ENCODE data around the gene NDUFAF3.

Gene NDUFAF3

DNA sequence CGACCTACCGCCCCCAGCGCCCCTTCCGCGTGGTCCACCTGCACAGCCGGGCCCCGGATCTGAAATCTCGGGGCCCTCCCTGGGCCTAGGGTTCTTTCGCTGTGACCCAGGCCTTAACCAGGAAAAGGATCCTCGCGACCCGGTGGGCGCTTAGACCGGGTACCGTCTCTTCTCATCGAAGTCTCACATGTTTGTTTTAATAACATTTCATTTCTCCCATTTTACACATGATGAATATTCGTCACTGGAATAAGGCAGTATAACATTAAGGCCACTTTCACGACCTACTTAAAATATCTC lies 3.3 kb upstream of the NDUFAF3 start:
- no peak overlapping the region for H3K23ac ChIP-seq (ENCODE audit: low read length)
- peaks cover 18% of the 10 kb centered on the region for H3K79me1 ChIP-seq (ENCODE audit: low read length)
- H2AK5ac ChIP-seq (ENCODE audit: low read length), result no peak overlapping the region
- no peak overlapping the region for H4K5ac ChIP-seq (ENCODE audit: low read length)
- H3K9ac ChIP-seq (ENCODE audit: low read length), result peak overlapping the region; percentile 63
- no peak overlapping the region for H2BK120ac ChIP-seq (ENCODE audit: low read depth, low read length)
- peaks cover 12% of the 10 kb centered on the region for H3K36me3 ChIP-seq (ENCODE audit: control insufficient read depth, insufficient read depth, low read length)
- peak overlapping the region; percentile 63 for H3K4me3 ChIP-seq (ENCODE audit: low read length)
- H3K4ac ChIP-seq (ENCODE audit: low read depth, low read length), result no peak overlapping the region
- H3K27me3 ChIP-seq (ENCODE audit: insufficient read depth, low read length, poor library complexity), result no peaks in the 10 kb centered on the region
- H2BK15ac ChIP-seq (replicated peaks; ENCODE audit: low read depth), result no peak overlapping the region
- peaks cover 16% of the 10 kb centered on the region for H3K79me2 ChIP-seq (ENCODE audit: control insufficient read depth, insufficient read depth, low read length)
- WGBS (ENCODE audit: extremely low coverage, insufficient coverage, low lambda C conversion rate), result no CpG with 5 or more reads among the region's 18 CpGs
- peak overlapping the region; percentile 76 for H3K56ac ChIP-seq (ENCODE audit: low read length)
- H3K4me1 ChIP-seq (ENCODE audit: control insufficient read depth, low read depth, low read length), result peaks cover 9% of the 10 kb centered on the region
- no peak for DNase-seq
- no peak overlapping the region for H4K8ac ChIP-seq (ENCODE audit: low read depth, low read length)
- H3K4me2 ChIP-seq (ENCODE audit: low read length), result peak overlapping the region; percentile 40
- no peak overlapping the region for H2BK5ac ChIP-seq (ENCODE audit: low read length)
- no peak overlapping the region for H3K27ac ChIP-seq (ENCODE audit: low read depth, low read length)
- H3K18ac ChIP-seq (ENCODE audit: low read length), result no peak overlapping the region

DNA sequence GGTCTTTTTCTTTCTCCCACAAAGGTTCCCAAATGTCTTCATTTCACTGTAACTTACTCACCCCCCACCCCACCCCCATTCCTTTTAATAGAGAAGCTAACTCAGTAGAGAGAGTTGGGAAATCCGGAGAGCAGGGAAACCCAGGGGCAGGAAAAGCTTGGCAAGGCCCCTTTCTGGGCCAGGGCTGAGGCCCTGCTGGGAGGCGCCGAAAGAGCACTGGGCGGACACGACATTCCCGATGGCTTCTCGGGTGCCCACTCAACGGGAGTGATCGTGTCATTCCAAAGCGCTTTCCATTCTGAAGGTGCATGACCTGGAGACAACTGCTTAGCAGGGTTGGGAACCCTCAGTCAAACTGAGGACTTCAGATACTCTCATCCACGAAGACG lies 2.0 kb upstream of the NDUFAF3 start:
- H4K8ac ChIP-seq (ENCODE audit: low read depth, low read length), result no peak overlapping the region
- no peak overlapping the region for H2BK120ac ChIP-seq (ENCODE audit: low read depth, low read length)
- no peak overlapping the region for H3K27ac ChIP-seq (ENCODE audit: low read depth, low read length)
- no peaks in the 10 kb centered on the region for H3K27me3 ChIP-seq (ENCODE audit: insufficient read depth, low read length, poor library complexity)
- peak overlapping the region; percentile 79 for H3K4me3 ChIP-seq (ENCODE audit: low read length)
- H3K4me2 ChIP-seq (ENCODE audit: low read length), result peak overlapping the region; percentile 97
- peak overlapping the region; percentile 96 for H3K9ac ChIP-seq (ENCODE audit: low read length)
- peaks cover 11% of the 10 kb centered on the region for H3K79me1 ChIP-seq (ENCODE audit: low read length)
- H4K5ac ChIP-seq (ENCODE audit: low read length), result no peak overlapping the region
- H2AK5ac ChIP-seq (ENCODE audit: low read length), result no peak overlapping the region
- H3K4ac ChIP-seq (ENCODE audit: low read depth, low read length), result no peak overlapping the region
- no peak for DNase-seq
- peaks cover 9% of the 10 kb centered on the region for H3K4me1 ChIP-seq (ENCODE audit: control insufficient read depth, low read depth, low read length)
- WGBS (ENCODE audit: extremely low coverage, insufficient coverage, low lambda C conversion rate), result no CpG with 5 or more reads among the region's 12 CpGs
- H3K36me3 ChIP-seq (ENCODE audit: control insufficient read depth, insufficient read depth, low read length), result peaks cover 13% of the 10 kb centered on the region
- H3K18ac ChIP-seq (ENCODE audit: low read length), result no peak overlapping the region
- no peak overlapping the region for H2BK15ac ChIP-seq (replicated peaks; ENCODE audit: low read depth)
- peak overlapping the region; percentile 98 for H3K56ac ChIP-seq (ENCODE audit: low read length)
- H3K23ac ChIP-seq (ENCODE audit: low read length), result no peak overlapping the region
- H2BK5ac ChIP-seq (ENCODE audit: low read length), result no peak overlapping the region
- peaks cover 16% of the 10 kb centered on the region for H3K79me2 ChIP-seq (ENCODE audit: control insufficient read depth, insufficient read depth, low read length)

DNA sequence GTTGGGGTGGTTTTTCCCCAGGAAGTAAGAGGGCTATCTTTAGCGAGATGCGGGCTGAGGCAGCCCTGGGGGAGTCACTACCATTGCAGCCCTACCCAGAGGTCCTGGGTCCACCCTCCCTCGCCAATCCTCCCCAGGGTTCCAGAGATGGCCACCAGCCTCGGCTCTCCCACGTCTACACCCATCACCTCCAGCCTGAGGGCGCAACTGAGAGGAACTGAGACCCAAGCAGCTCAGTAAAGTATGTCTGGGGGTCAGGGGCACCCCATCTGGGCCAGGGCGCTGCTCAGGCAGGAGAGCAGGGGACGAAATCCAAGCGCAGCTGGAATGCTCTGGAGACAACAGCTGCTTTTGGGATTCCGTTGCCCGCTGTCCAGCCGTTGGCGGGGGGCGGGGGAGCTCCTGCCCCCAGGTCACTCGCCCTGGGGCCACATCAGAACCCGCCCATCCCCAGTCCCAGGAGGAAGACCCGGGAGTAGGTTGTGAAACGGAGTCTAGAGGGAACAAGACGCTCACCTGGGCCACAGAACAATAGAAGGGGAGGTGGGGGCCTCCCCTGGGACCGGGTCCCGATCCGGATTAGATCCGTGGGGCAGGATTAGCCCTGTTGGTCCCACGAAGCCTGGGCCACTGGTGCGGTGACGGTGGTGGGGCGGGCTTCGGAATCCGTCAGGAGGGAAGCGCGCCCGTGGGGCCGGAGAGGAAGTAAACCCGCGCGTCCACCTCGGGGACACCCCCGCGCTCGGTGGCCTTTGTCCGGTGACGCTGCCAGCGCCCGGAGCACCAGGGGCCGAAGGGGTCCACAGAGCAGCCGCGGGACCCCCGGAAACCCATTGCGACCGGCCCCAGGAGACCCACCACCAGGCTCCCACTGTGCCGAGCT lies 1.4 kb upstream of the NDUFAF3 start:
- H3K18ac ChIP-seq (ENCODE audit: low read length), result peak overlapping the region; percentile 69
- peak overlapping the region; percentile 88 for H3K4ac ChIP-seq (ENCODE audit: low read depth, low read length)
- H2BK15ac ChIP-seq (replicated peaks; ENCODE audit: low read depth), result no peak overlapping the region
- peak; percentile 60 for DNase-seq
- peak overlapping the region; percentile 63 for H3K27ac ChIP-seq (ENCODE audit: low read depth, low read length)
- no peak overlapping the region for H4K5ac ChIP-seq (ENCODE audit: low read length)
- H3K4me2 ChIP-seq (ENCODE audit: low read length), result peak overlapping the region; percentile 97
- H4K8ac ChIP-seq (ENCODE audit: low read depth, low read length), result no peak overlapping the region
- H3K79me2 ChIP-seq (ENCODE audit: control insufficient read depth, insufficient read depth, low read length), result peaks cover 16% of the 10 kb centered on the region
- H3K9ac ChIP-seq (ENCODE audit: low read length), result peak overlapping the region; percentile 96
- H3K56ac ChIP-seq (ENCODE audit: low read length), result peak overlapping the region; percentile 98
- H2BK5ac ChIP-seq (ENCODE audit: low read length), result no peak overlapping the region
- no CpG with 5 or more reads among the region's 51 CpGs for WGBS (ENCODE audit: extremely low coverage, insufficient coverage, low lambda C conversion rate)
- H3K36me3 ChIP-seq (ENCODE audit: control insufficient read depth, insufficient read depth, low read length), result peaks cover 13% of the 10 kb centered on the region
- peak overlapping the region; percentile 97 for H3K23ac ChIP-seq (ENCODE audit: low read length)
- no peaks in the 10 kb centered on the region for H3K27me3 ChIP-seq (ENCODE audit: insufficient read depth, low read length, poor library complexity)
- peaks cover 11% of the 10 kb centered on the region for H3K79me1 ChIP-seq (ENCODE audit: low read length)
- H3K4me3 ChIP-seq (ENCODE audit: low read length), result peak overlapping the region; percentile 79
- H2AK5ac ChIP-seq (ENCODE audit: low read length), result peak overlapping the region; percentile 51
- H3K4me1 ChIP-seq (ENCODE audit: control insufficient read depth, low read depth, low read length), result peaks cover 9% of the 10 kb centered on the region
- H2BK120ac ChIP-seq (ENCODE audit: low read depth, low read length), result no peak overlapping the region

DNA sequence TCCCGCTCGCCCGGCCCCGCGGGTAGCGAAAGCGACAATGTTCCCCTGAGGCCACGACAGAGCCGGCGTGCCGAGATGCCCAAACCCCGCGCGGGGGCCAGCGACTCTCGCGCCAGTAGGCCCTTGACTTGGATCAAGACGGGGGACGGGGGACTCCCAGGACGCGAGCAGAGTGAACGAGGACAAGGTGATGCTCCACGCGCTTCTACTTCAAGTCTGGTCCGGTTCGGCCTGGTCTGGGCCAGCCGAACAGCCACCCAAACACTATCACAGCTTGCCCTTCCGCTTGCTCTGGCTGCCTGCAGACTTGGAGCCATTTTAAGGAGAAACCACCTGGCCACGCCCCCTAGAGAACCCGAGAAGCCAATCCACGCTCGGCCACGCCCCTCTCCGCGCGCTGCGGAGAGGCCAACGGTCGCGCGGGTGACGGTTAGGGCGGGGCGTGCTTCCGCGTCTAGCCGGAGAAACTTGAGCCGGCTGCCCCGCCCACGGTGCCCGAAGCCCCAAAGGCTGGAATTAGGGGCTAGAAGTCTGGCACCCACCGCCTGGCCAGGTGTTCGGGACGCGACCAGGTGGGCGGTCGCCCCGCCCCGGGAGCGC lies 608 bp upstream of the NDUFAF3 start:
- no peak overlapping the region for H4K5ac ChIP-seq (ENCODE audit: low read length)
- peaks cover 11% of the 10 kb centered on the region for H3K79me1 ChIP-seq (ENCODE audit: low read length)
- H3K23ac ChIP-seq (ENCODE audit: low read length), result peak overlapping the region; percentile 97
- H3K79me2 ChIP-seq (ENCODE audit: control insufficient read depth, insufficient read depth, low read length), result peaks cover 16% of the 10 kb centered on the region
- no CpG with 5 or more reads among the region's 60 CpGs for WGBS (ENCODE audit: extremely low coverage, insufficient coverage, low lambda C conversion rate)
- peak overlapping the region; percentile 100 for H3K9ac ChIP-seq (ENCODE audit: low read length)
- no peaks in the 10 kb centered on the region for H3K27me3 ChIP-seq (ENCODE audit: insufficient read depth, low read length, poor library complexity)
- H2AK5ac ChIP-seq (ENCODE audit: low read length), result no peak overlapping the region
- peak overlapping the region; percentile 97 for H3K4me3 ChIP-seq (ENCODE audit: low read length)
- DNase-seq, result peak; percentile 98
- H3K27ac ChIP-seq (ENCODE audit: low read depth, low read length), result peak overlapping the region; percentile 95
- H3K4ac ChIP-seq (ENCODE audit: low read depth, low read length), result peak overlapping the region; percentile 88
- H3K4me2 ChIP-seq (ENCODE audit: low read length), result peak overlapping the region; percentile 97
- H3K36me3 ChIP-seq (ENCODE audit: control insufficient read depth, insufficient read depth, low read length), result peaks cover 16% of the 10 kb centered on the region
- peaks cover 9% of the 10 kb centered on the region for H3K4me1 ChIP-seq (ENCODE audit: control insufficient read depth, low read depth, low read length)
- no peak overlapping the region for H2BK15ac ChIP-seq (replicated peaks; ENCODE audit: low read depth)
- H4K8ac ChIP-seq (ENCODE audit: low read depth, low read length), result no peak overlapping the region
- H2BK5ac ChIP-seq (ENCODE audit: low read length), result peak overlapping the region; percentile 35
- no peak overlapping the region for H2BK120ac ChIP-seq (ENCODE audit: low read depth, low read length)
- H3K56ac ChIP-seq (ENCODE audit: low read length), result peak overlapping the region; percentile 100
- H3K18ac ChIP-seq (ENCODE audit: low read length), result peak overlapping the region; percentile 81

DNA sequence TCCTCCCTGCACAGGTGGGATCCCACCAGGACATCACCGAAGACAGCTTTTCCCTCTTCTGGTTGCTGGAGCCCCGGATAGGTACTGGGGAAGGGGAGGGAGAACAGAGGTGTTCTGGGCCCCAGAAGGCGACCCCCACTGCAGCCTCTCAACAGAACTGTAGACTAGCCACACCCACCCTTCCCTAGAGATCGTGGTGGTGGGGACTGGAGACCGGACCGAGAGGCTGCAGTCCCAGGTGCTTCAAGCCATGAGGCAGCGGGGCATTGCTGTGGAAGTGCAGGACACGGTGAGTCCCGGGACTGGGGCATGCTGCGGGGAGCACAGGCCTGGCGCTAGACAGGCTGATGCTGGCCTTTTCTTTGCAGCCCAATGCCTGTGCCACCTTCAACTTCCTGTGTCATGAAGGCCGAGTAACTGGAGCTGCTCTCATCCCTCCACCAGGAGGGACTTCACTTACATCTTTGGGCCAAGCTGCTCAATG lies 809 bp downstream of the NDUFAF3 start:
- peaks cover 20% of the 10 kb centered on the region for H3K79me2 ChIP-seq (ENCODE audit: control insufficient read depth, insufficient read depth, low read length)
- H2BK15ac ChIP-seq (replicated peaks; ENCODE audit: low read depth), result no peak overlapping the region
- DNase-seq, result peak; percentile 68
- H3K56ac ChIP-seq (ENCODE audit: low read length), result peak overlapping the region; percentile 100
- H2BK120ac ChIP-seq (ENCODE audit: low read depth, low read length), result no peak overlapping the region
- peaks cover 9% of the 10 kb centered on the region for H3K4me1 ChIP-seq (ENCODE audit: control insufficient read depth, low read depth, low read length)
- H3K4me3 ChIP-seq (ENCODE audit: low read length), result peak overlapping the region; percentile 97
- peaks cover 20% of the 10 kb centered on the region for H3K36me3 ChIP-seq (ENCODE audit: control insufficient read depth, insufficient read depth, low read length)
- H3K4ac ChIP-seq (ENCODE audit: low read depth, low read length), result no peak overlapping the region
- H3K18ac ChIP-seq (ENCODE audit: low read length), result no peak overlapping the region
- H3K79me1 ChIP-seq (ENCODE audit: low read length), result peaks cover 16% of the 10 kb centered on the region
- H3K4me2 ChIP-seq (ENCODE audit: low read length), result peak overlapping the region; percentile 98
- peak overlapping the region; percentile 99 for H3K23ac ChIP-seq (ENCODE audit: low read length)
- peak overlapping the region; percentile 78 for H2BK5ac ChIP-seq (ENCODE audit: low read length)
- H3K9ac ChIP-seq (ENCODE audit: low read length), result peak overlapping the region; percentile 100
- peak overlapping the region; percentile 98 for H2AK5ac ChIP-seq (ENCODE audit: low read length)
- H4K8ac ChIP-seq (ENCODE audit: low read depth, low read length), result no peak overlapping the region
- peak overlapping the region; percentile 1 for H3K27ac ChIP-seq (ENCODE audit: low read depth, low read length)
- H3K27me3 ChIP-seq (ENCODE audit: insufficient read depth, low read length, poor library complexity), result no peaks in the 10 kb centered on the region
- WGBS (ENCODE audit: extremely low coverage, insufficient coverage, low lambda C conversion rate), result no CpG with 5 or more reads among the region's 12 CpGs
- no peak overlapping the region for H4K5ac ChIP-seq (ENCODE audit: low read length)

Measured in mesendoderm (in vitro differentiated cells).